G401.6 (cell line): Measurements from ENCODE around the gene PSMB8.
"Not testable (repeated sequence)": the region's sequence is repeated elsewhere in the genome, so short reads cannot be mapped to it uniquely, and the experiment has no call there.

Experiments
- FAIRE-seq: peaks from 2 replicates; lab custom pipeline; 2012; peaks lifted over from hg19 to GRCh38; lab: Jason Lieb, UNC

PSMB8 gene

DNA sequence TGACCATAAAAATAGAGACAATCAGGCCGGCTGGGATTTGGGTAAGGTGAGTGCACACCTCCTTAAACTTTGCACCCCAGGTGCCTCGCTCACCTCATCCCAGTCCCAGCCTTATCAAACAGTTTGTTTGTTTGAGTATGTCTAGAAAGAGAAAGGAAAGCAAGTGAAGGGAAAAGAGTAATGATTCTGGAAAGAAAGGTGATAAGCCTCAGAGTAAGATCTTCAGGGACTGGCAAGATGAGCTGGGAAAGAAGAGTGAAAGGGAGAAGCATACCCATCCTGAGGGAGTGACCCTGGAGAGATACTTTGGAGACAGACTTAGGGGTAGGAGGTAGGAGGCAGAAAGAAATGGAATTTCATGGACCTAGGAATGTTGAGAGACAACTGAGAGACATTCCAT lies 7.0 kb downstream of the PSMB8 start:
- FAIRE-seq, result no peak

DNA sequence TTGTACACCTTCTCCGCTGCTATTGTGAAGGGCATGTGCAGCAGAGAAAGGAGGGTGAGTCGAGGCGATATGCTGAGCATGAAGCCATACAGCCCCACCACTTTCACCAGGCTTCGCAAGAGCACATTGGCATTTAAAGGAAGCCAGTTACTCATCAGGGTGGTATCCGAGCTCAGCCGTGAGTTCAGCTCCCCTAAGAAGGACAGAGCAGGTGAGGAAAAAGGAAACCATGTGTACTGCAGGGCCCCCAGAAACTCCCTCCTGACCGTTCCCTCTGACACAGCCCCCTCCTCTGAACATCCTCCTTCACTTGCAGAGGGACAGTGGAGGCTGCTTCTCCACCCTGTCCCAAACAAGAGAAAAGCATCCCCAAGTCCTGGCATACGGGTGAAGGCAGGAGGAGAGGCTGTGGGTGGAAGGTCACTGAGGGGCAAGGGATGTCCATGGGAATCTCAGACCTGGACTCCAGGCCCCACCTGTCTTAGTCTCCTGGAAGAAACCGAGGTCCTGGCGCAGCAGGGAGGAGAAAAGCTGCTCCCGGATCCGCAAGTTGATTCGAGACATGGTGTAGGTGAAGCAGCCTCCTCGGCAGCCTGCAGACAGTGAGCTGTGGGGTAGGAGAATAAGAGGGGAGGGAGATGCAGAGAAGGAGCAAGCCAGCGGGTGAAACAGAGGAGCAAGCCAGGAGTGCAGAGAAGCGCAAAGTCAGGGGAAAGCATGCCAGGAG lies 8.5 kb downstream of the PSMB8 start:
- no peak for FAIRE-seq

DNA sequence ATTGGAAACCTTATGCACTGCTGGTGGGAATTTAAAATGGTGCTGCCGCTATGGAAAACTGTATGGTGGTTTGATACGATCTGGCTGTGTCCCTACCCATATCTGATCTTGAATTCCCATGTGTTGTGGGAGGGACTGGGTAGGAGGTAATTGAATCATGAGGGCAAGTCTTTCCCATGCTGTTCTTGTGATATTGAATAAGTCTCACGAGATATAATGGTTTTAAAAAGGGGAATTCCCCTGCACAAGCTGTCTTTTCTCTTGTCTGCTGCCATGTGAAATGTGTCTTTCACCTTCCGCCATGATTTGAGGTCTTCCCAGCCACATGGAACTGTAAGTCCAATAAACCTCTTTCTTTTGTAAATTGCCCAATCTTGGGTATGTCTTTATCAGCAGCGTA lies 10.2 kb downstream of the PSMB8 start:
- FAIRE-seq, result no peak

DNA sequence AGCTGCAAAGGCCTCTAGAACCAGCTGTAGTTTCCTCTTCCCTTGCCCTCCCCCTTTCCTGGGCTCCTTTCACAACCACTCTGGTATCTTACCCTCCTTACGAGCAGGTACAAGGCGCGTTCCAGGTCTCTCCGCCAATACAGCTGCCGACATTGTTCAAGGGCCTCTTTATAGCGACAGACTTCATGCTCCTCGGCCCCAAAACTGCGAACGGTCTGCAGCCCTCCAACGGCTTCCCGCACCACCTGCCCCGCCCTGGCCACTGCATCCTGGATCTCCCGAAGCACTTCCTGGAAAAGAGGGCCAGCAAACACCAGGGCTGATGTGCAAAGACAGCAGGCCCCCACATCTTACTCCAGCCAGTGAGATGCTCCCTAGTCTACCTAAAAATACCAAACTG lies 11.3 kb downstream of the PSMB8 start:
- FAIRE-seq, result no peak

DNA sequence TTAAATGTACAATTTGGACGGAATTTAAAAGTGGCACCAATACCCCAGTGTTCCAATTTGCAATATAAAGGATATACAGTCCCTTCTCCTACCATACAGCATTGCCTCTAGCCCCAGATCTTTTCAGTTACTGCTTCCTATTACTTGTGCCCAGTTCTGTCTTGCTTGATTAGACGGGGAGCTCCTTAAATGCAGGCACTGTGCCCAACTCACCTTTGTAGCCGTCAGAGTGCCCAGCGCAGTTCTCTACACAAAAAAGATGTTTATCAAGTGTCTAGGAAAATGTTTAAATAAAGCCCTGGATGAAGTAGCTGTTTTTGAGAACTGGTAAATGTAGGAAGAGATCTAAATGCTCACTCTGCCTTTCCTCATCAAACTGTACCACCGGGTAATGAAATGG lies 12.9 kb downstream of the PSMB8 start:
- FAIRE-seq, result no peak

DNA sequence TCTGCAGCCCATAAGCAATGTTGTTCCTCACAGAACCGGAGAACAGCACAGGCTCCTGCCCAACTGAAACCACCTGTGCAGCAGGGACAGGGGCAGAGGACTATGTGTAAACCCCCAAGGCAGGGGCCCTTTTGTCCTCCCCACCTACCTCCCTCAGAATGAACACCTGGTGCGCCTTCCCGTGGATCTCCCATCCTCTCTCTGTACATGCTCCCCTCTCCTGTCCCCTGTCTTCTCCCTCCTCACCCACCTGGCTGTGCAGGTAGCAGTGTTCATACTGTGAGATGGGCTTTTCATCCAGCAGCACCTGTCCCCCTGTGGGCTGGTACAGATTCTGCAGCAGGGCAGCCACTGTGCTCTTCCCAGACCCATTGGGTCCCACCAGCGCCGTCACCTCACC lies 13.8 kb downstream of the PSMB8 start:
- no peak for FAIRE-seq

DNA sequence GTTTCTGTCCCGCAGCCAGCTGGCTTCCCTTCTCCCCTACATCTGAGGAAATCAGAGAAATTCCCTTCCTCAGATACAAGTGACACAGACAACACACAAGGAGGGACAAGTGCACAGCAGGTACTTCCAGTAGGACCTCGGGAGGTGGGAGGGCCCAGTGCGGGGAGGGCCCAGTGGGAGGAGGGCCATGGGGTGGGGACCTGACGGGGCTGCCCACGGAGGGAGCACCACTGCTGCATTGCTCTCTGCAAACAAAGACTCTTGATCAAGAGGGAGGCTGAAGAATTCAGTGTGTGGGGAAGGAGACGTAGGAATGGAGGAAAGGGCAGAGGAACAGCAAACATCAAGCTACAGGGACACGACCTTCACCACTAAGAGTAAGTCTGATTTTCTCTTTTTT lies 14.4 kb downstream of the PSMB8 start:
- FAIRE-seq, result no peak

DNA sequence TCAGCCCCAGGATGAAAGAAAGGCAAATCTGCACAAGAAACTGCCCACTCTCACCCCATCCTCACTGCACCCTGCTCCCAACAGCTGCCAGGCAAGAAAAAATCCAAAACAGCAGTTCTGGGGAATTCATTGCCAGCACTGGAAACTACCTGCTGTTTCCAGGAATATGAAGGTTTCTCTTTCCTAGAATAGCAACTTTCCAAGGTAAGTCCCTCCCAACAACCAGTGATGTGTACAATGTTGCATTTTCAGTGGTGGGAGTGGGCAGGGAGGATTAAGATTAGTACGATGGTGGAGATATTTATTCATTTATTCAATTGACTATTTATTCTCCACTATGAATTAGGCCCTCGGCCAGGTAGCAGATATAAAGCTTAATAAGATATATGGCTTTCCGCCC lies 16.8 kb downstream of the PSMB8 start:
- FAIRE-seq, result no peak

DNA sequence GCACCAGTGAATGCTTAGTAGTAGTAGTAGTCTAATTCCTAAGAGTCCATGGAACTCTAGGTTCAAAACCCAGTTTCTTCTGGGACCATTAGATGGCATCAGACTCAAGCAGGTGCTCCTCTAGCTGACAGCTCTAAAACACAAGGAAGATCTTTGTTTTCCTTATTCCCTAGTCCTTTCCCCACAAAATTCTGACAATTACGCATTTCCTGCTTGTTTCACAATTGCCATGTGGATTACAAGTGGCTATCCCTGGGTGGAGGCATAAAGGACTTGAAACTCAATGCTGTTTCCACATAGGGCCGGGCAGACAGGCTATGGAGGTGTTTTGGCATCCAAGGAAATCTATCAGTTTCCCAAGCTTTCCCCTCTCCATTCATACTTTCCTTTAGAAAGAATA lies 17.9 kb downstream of the PSMB8 start:
- FAIRE-seq, result peak; percentile 91

DNA sequence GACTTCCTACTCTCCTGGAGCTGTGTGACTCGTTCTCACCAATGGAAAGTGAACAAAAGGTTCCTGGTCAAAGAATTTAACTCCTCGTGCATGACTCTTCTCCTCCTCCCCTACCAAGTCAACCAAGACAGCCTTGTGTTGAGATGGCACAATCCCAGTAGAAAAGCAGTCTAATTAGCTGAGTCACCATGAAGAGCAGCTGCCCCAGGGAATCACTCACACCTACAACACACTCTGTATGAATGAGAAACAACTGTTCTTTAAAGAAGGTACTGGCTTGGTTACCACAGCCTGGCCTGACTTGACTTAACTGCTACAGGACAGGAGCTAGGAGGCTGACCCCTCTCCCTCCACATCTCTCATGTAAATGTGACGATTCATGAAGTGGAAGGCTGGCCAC lies 24.1 kb downstream of the PSMB8 start:
- FAIRE-seq, result no peak

DNA sequence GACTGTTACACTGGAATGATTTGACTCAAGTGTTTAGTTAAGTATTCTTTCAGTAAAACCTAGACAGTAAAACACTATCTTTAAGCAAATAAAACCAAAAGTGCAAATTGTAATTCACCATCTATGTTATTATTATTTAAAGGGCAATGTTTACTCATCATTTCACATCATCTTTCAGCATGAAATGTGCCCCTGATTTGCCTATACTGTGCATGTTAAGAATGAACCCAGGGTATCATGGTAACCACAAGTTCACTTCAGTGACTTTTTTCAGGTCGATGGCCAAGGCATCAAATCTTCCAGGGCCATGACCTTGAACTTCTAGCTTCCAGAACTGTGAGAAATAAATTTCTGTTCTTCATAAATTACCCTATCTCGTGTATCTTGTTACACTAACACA lies 25.0 kb downstream of the PSMB8 start:
- FAIRE-seq, result no peak

DNA sequence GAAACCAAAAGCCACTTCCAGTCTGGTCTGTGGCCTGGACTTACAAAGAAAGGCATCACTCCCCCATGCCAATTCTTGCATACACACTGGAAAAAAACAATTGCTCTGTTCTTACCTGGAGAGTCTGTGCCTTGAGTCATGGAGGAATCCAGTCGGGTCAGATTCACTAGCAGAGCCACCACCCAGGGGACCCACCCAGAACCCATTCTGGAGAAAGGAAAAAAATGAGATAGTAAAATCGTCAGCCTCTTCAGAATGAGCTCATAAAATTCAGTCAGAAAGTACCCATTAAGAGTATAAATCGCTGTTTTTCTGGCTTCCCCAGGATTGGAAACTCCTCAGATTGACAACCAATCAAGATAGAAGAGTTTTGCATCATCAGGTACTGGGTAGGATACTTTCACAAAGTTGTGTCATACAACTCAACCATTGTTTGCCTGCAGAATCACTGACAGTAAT lies 27.1 kb downstream of the PSMB8 start, which contains the start of gene HLA-DOB:
TSS of gene HLA-DOB (minus strand) at position 257 of the 459 bp plus-strand sequence. CDS start at position 206, 51 bp downstream.
- FAIRE-seq, result peak; percentile 75

DNA sequence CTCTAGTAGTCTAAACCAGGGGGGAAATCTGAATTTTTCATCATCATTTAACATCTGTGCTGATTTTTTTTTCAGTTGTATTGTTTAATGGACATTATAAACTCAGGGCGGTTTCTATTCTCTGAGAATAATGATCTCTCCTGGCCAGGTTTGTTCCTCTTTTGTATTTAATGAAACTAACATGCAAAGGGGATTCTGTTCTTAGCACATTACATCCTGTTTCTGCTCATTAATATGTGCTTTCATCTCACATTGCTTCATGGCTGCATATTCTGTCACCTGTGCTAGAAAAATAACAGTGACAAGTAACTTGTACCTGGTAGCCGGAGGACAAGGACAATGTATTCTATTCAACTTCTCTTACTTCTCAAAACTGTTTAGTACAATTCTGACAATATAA lies 27.9 kb downstream of the PSMB8 start:
- no peak for FAIRE-seq

DNA sequence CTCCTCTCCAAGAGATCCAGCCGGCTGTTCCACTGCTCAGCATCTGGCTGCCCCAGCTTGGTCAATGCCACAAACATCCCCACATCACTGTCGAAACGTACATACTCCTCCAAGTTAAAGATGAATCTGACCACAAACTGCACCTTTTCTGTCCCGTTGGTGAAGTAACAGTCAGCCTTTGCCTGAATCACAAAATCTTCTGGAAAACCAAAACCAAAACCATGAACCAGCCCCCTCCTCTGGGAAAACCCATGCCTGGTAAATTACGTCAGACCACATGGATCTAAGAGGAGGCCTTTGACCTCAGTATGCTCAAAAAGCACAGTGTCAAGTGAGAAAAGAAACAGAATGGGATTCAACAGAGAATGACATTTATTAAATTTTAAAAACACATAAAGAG lies 28.7 kb downstream of the PSMB8 start:
- FAIRE-seq, result no peak

DNA sequence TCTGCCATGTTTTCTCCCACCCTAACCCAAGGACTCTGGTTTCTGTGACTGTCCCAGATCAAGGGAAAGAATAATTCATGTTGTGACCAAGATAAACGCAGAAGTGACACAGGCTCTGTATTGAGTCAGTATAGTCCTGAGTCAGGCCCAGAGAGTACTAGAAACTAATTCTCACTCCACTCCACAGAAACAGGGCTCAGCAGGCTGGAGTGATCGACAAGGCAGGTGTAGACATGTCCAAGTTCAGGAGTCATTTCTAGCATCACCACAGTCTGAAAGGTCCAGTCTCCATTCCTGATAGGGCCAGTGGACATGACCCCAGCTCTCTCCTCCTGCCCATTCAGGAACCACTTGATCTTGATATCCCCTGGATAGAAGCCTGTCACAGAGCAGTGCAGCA lies 29.7 kb downstream of the PSMB8 start:
- no peak for FAIRE-seq

DNA sequence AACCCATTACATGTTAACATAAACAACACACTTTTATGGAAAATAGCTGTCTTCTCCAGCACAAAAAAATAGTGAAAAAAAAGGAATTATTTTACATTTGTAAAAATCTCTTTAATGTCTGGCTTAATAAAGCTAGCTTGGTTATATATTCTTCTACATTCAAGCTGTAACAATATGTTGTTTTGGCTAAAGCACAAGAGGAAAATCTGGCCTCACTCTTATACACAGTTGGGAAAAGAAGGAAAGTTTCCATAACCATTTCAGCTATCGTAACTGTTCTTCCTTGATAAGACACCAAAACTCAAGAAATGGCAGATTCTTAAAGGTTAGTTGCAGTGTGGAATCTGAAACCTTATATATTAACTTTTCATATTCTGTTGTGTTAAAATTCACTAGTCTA lies 34.7 kb downstream of the PSMB8 start:
- FAIRE-seq, result no peak

DNA sequence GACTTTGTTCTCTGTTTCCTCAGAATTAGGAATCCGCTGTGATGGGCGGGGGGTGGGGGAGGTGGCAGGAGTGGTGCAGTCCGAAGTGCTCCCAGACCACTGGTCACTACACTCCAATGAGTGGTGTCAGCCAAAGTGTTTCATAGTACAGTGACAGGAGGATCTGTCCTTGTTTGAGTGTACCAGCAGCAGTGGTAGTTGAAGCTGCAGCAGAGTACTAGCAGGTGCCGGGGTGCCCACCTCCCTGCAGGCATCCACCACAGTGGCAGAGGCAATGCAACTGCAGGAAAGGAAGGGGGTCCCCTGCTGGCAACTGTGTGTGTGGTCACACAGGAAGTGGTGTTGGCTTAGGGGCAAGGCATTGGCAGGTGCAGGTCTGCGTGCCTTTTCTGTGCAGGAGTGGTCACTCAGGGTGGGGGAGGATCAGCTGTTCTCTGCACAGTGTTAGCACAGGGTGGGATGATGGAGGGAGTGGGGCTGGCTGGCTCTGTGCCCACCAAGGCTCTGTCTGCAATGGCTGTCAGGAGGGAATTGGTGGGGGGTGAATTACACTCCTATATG lies 36.7 kb downstream of the PSMB8 start:
- FAIRE-seq, result no peak

DNA sequence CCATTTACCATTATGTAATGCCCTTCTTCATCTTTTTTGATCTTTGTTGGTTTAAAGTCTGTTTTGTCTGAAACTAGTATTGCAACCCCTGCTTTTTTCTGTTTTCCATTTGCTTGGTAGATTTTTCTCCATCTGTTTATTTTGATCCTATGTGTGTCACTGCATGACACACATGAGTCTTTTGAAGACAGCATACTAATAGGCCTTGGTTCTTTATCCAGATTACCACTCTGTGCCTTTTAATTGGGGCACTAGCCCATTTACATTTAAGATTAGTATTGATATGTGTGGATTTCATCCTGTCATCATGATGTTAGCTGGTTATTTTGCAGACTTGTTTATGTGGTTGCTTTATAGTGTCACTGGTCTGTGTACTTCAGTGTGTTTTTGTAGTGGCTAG lies 38.4 kb downstream of the PSMB8 start:
- FAIRE-seq, result not testable (repeated sequence)

DNA sequence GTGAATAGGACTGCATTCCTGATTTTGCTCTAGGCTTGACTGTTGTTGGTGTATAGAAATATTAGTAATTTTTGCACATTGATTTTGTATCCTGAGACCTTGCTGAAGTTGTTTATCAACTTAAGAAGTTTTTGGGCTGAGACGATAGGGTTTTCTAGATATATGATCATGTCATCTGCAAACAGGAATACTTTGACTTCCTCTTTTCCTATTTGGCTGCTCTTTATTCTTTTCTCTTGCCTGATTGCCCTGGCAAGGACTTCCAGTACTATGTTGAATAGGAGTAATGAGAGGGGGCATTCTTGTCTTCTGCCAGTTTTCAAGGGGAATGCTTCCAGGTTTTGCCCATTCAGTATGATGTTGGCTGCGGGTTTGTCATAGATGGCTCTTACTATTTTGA lies 40.4 kb downstream of the PSMB8 start:
- no peak for FAIRE-seq

DNA sequence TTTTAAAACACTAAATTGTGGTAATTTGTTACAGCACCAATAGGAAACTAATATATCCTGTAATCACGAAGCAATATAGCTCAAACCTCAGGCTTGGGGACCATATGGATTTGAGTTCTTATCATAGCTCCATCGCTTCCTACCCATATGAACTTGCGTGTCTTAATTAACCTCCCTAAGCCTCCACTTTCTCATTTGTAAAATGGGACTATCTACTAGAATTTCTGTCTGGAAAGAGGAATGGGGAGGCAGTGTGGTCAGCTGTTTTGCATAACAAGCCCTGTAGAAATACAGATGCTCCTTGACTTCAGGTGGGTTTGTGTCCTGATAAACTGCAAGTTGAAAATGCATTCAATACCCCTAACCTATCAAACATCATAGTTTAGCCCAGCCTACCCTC lies 44.1 kb downstream of the PSMB8 start:
- no peak for FAIRE-seq

DNA sequence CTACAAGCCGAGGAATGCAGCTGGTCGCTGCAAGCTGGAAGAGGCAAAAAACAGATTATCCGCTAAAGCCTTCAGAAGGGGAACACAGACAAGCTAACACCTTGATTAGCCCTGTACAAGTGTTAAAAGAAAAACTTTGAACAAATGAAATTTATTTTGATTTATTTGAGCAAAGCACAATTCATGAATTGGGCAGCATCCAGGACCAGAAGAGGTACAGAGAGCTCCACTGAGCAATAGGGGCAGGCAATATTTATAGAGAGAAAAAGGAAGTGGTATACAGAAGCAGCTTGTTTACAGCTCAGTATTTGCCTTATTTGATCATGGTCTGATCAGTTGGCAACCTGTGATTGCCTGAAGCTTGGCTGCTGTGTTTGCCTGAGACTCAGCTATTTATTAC lies 44.7 kb downstream of the PSMB8 start:
- FAIRE-seq, result no peak

DNA sequence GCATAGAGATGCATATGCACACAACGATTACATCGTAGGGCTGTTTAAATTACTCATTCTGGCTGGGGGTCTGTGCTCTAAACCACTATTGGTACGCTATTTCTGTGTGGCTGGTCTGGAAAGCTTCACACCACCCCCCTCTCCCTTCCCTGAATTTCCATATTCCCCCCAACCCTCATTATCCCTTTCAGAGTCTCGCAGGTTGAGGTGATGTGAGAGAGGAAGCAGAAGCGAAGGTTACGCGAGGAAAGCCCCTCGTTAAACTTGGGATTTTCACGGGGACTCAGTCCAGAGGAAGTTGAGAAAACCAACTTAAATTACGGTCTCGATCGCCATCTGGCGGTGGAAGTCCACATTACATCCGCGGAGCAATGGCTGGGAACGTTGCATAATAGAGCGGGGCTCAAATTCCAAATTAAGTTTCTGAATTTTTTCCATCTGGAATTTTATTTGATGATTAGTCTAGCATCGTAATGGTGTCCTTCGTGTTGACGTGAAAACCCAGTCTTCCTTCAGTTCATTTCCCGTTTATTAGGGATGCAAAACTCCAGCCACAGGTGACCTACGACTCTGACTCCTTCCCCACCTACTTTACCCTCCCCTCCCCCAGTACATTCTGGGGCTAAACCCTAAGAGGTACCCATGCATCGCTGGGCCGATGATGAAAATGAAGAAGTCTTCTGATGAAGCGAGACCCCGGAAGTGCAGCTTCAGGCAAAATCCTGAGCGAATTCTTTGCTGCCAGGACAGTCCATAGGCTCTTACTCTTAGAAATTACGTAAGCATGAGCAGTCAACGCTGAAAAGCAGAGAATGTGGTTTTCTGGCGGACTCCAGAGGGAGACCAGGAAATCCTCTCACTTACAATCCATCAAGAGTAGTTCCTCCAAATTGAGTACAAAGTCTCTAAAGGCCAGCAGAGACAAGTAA lies 46.7 kb downstream of the PSMB8 start:
- peak; percentile 91 for FAIRE-seq

DNA sequence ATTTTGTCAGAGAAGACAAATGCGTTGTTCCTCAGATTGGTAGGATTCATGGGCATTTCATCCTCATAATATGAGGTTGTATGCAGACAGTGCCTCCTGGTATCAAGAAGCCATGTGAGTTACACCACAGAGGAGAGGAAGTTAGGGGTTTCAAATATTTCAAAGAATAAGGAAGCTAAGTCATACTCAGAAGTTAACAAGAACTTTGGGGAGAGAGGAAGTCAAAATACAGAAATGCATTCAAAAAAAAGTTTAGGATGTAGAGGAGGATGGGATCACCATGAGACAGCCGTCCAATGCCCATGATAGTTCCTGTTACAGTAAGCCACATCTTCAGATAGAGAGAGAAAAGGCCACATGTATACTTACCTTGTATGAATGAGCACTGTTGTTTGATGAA lies 49.3 kb downstream of the PSMB8 start:
- no peak for FAIRE-seq
